ENCODE data around the gene PTRHD1. TPM values are rescaled to one million over a fixed set of nuclear protein-coding genes. Genes with fewer than 3 reads are reported as not detected.

PTRHD1 gene
- polyA plus RNA-seq, 1 donor from 2014 or later: 33.6 TPM

DNA sequence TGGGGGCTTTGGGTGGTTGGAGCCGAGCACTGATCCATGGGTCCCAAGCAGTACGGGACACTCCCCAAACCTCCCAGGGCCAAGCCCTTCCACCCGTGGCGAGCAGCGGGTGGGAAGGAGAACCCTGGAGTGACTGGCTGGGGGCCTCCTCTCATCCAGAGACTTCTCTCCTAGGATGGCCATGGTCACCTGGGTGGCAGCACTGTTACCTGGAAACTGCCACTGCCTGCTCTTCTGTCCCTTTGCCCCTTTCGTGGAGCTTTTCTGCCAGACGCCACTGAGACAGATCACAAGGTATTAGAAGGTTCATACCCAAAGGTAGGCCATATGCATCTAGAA, 27.0 kb upstream of the PTRHD1 start:
- no peaks in the 10 kb centered on the region for H3K9me2 ChIP-seq (ENCODE audit: insufficient read depth, low read length)
- no peak overlapping the region for H3K9ac ChIP-seq (ENCODE audit: low read length)
- H3K4me3 ChIP-seq (ENCODE audit: low read length): no peak overlapping the region
- no peak overlapping the region for H2AFZ ChIP-seq (ENCODE audit: low read depth, low read length)
- TF ChIP-seq TAF1 (IDR thresholded peaks at IDR 0.05; ENCODE audit: low read depth) (no peak), SMC3 (conservative IDR thresholded peaks at IDR 0.05; ENCODE audit: poor library complexity) (no peak)
- TF ChIP-seq, protein P1, sequence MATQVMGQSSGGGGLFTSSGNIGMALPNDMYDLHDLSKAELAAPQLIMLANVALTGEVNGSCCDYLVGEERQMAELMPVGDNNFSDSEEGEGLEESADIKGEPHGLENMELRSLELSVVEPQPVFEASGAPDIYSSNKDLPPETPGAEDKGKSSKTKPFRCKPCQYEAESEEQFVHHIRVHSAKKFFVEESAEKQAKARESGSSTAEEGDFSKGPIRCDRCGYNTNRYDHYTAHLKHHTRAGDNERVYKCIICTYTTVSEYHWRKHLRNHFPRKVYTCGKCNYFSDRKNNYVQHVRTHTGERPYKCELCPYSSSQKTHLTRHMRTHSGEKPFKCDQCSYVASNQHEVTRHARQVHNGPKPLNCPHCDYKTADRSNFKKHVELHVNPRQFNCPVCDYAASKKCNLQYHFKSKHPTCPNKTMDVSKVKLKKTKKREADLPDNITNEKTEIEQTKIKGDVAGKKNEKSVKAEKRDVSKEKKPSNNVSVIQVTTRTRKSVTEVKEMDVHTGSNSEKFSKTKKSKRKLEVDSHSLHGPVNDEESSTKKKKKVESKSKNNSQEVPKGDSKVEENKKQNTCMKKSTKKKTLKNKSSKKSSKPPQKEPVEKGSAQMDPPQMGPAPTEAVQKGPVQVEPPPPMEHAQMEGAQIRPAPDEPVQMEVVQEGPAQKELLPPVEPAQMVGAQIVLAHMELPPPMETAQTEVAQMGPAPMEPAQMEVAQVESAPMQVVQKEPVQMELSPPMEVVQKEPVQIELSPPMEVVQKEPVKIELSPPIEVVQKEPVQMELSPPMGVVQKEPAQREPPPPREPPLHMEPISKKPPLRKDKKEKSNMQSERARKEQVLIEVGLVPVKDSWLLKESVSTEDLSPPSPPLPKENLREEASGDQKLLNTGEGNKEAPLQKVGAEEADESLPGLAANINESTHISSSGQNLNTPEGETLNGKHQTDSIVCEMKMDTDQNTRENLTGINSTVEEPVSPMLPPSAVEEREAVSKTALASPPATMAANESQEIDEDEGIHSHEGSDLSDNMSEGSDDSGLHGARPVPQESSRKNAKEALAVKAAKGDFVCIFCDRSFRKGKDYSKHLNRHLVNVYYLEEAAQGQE (IDR thresholded peaks at IDR 0.05; ENCODE audit: borderline replicate concordance): no peak
- H3K4me2 ChIP-seq (ENCODE audit: low read length): no peak overlapping the region
- H3K9me3 ChIP-seq (ENCODE audit: low read length): no peaks in the 10 kb centered on the region
- no peaks in the 10 kb centered on the region for H4K20me1 ChIP-seq (ENCODE audit: insufficient read depth)
- H3K27ac ChIP-seq (ENCODE audit: low read length): no peak overlapping the region
- H3K27me3 ChIP-seq (ENCODE audit: insufficient read depth, low read depth, low read length): no peaks in the 10 kb centered on the region
- peaks cover 10% of the 10 kb centered on the region for H3K36me3 ChIP-seq (ENCODE audit: insufficient read depth, low read length)
- no peaks in the 10 kb centered on the region for H3K79me2 ChIP-seq (replicated peaks; ENCODE audit: insufficient read depth, low read length)
- no peaks in the 10 kb centered on the region for H3F3A ChIP-seq (ENCODE audit: insufficient read depth, low read length, poor library complexity, severe bottlenecking)

DNA sequence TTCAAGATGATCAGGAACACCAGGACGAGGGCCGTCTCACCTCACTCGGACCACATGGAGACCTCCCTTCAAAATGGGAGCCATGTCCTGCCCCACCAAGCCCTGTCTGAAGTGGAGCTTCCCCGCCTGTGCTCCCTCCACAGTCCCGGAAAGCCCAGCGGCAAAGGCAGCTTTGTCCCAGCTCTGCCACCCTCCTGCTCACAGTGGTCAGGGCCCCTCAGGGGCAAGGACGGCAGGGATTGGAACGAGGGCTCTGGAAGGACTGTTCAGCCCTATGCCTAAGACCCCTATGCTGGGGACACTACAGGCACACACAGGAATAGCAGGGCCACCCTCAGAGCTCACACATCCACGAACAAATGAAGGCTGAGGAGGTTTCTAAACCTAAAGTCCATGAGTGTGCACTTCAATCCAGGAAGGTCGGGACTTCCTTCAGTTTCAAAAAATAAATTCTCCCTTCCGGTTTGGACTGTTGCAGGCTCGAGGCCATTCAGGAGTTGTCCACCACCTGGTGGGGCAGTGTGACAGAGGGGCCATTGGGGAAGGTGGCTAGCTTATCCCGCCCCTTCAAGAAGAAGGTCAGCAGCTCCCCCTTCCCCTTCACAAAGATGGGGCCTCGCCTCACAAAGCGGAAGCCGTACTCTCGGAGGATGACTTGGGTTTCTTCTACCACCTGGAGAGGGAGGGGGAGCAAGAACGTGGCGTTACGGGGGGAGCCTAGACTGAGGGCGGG, 26.4 kb upstream of the PTRHD1 start:
- Histone ChIP-seq H3F3A (ENCODE audit: insufficient read depth, low read length, poor library complexity, severe bottlenecking) (no peaks in the 10 kb centered on the region), H3K79me2 (replicated peaks; ENCODE audit: insufficient read depth, low read length) (no peaks in the 10 kb centered on the region), H3K9me2 (ENCODE audit: insufficient read depth, low read length) (no peaks in the 10 kb centered on the region), H3K9me3 (ENCODE audit: low read length) (no peaks in the 10 kb centered on the region), H2AFZ (ENCODE audit: low read depth, low read length) (no peak overlapping the region), H4K20me1 (ENCODE audit: insufficient read depth) (no peaks in the 10 kb centered on the region), H3K36me3 (ENCODE audit: insufficient read depth, low read length) (peaks cover 10% of the 10 kb centered on the region), H3K27ac (ENCODE audit: low read length) (no peak overlapping the region), H3K4me3 (ENCODE audit: low read length) (no peak overlapping the region), H3K4me2 (ENCODE audit: low read length) (no peak overlapping the region), H3K27me3 (ENCODE audit: insufficient read depth, low read depth, low read length) (no peaks in the 10 kb centered on the region), H3K9ac (ENCODE audit: low read length) (no peak overlapping the region)
- TF ChIP-seq TAF1 (IDR thresholded peaks at IDR 0.05; ENCODE audit: low read depth): no peak
- TF ChIP-seq MXI1 (conservative IDR thresholded peaks at IDR 0.05; ENCODE audit: poor library complexity, severe bottlenecking): no peak
- TF ChIP-seq, protein P2, sequence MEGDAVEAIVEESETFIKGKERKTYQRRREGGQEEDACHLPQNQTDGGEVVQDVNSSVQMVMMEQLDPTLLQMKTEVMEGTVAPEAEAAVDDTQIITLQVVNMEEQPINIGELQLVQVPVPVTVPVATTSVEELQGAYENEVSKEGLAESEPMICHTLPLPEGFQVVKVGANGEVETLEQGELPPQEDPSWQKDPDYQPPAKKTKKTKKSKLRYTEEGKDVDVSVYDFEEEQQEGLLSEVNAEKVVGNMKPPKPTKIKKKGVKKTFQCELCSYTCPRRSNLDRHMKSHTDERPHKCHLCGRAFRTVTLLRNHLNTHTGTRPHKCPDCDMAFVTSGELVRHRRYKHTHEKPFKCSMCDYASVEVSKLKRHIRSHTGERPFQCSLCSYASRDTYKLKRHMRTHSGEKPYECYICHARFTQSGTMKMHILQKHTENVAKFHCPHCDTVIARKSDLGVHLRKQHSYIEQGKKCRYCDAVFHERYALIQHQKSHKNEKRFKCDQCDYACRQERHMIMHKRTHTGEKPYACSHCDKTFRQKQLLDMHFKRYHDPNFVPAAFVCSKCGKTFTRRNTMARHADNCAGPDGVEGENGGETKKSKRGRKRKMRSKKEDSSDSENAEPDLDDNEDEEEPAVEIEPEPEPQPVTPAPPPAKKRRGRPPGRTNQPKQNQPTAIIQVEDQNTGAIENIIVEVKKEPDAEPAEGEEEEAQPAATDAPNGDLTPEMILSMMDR (IDR thresholded peaks at IDR 0.05; ENCODE audit: poor library complexity, severe bottlenecking): no peak
- TF ChIP-seq EZH2 (IDR thresholded peaks at IDR 0.05; ENCODE audit: borderline replicate concordance, insufficient read depth, low read length, poor library complexity, severe bottlenecking): no peak
- TF ChIP-seq RAD21 (conservative IDR thresholded peaks at IDR 0.05): no peak
- TF ChIP-seq, protein P1 (IDR thresholded peaks at IDR 0.05; ENCODE audit: borderline replicate concordance): no peak
- TF ChIP-seq EP300 (conservative IDR thresholded peaks at IDR 0.05; ENCODE audit: poor library complexity, severe bottlenecking): no peak
- TF ChIP-seq POLR2AphosphoS5 (IDR thresholded peaks at IDR 0.05): no peak
- no peak for TF ChIP-seq SMC3 (conservative IDR thresholded peaks at IDR 0.05; ENCODE audit: poor library complexity)

All from neural cell (in vitro differentiated cells).